ENCODE measurements around the gene TMEM63B. TPM values are rescaled to one million over a fixed set of nuclear protein-coding genes. Genes with fewer than 3 reads are reported as not detected.

TMEM63B gene
- total and polyA plus RNA-seq, 2 of the 8 experiments (the other 6 are each of a cell fraction or from before 2014, with no cell fraction given), result 61.1 to 96.8 TPM

DNA sequence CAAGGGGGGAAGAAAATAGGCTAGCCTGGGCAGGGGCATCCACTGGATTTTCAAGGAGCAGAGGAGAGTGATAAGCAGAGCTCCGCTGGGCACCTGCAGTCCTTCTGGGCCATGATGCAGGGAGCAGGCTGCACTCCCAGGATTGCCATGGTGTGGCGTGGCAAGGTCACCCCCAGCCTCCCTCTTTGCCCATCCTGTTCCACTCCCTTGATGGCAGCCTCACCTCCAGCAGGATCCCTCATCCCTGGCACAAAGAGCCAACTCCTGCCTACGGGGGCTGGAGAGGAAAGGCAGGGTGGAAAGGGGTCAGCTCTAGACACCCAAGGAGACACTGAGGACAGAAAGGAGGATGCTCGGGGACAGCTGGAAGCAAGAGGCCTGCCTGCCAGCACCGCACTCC is 67.0 kb downstream of the TMEM63B start:
- Histone ChIP-seq H2BK12ac (ENCODE audit: low read depth, low read length) (peak overlapping the region; percentile 22; the same call in 1 of the 2 replicates), H3K4me2 (ENCODE audit: insufficient read depth in 1 of 2, low read depth in 2 of 2, low read length in 2 of 2) (no peak overlapping the region), H4K8ac (ENCODE audit: extremely low read depth, insufficient read depth, low read length) (no peak overlapping the region), H3K27me3 (replicated peaks in 1 of 4; ENCODE audit: control insufficient read depth in 3 of 4, extremely low read depth in 1 of 4, insufficient read depth in 3 of 4, low read length in 3 of 4) (no peaks in the 10 kb centered on the region; a peak in 1 of 7 replicates), H3K36me3 (ENCODE audit: control insufficient read depth in 2 of 4, insufficient read depth in 4 of 4, low read length in 3 of 4) (no peaks in the 10 kb centered on the region), H2AFZ (ENCODE audit: low read length) (no peak overlapping the region), H4K20me1 (replicated peaks in 1 of 2; ENCODE audit: control insufficient read depth in 1 of 2, insufficient read depth in 2 of 2, low read length in 2 of 2) (no peaks in the 10 kb centered on the region), H3K9ac (replicated peaks in 1 of 4; ENCODE audit: extremely low read depth in 1 of 4, low read depth in 3 of 4, low read length in 3 of 4) (no peak overlapping the region), H3K18ac (ENCODE audit: extremely low read depth, low read length) (no peak overlapping the region), H3K23me2 (ENCODE audit: low read depth, low read length) (peaks cover 3% of the 10 kb centered on the region; the same call in 1 of the 2 replicates), H3K79me2 (ENCODE audit: control insufficient read depth in 1 of 2, insufficient read depth in 2 of 2, low read length in 2 of 2) (no peaks in the 10 kb centered on the region), H3K56ac (replicated peaks; ENCODE audit: insufficient read length, low read depth, low read length) (no peak overlapping the region), H2BK15ac (ENCODE audit: low read length) (peak overlapping the region; percentile 74; the same call in 1 of the 2 replicates), H4K91ac (replicated peaks; ENCODE audit: insufficient read length, low read length) (no peak overlapping the region), H3K14ac (ENCODE audit: insufficient read length) (no peak overlapping the region), H4K5ac (ENCODE audit: insufficient read length, low read depth, low read length) (no peak overlapping the region), H2AK5ac (ENCODE audit: low read depth, low read length) (no peak overlapping the region), H2BK20ac (ENCODE audit: low read length) (no peak overlapping the region), H3K9me3 (ENCODE audit: insufficient read depth in 2 of 2, low read depth in 1 of 2, low read length in 1 of 2) (no peaks in the 10 kb centered on the region), H3K23ac (ENCODE audit: insufficient read length) (no peak overlapping the region), H2BK120ac (replicated peaks; ENCODE audit: low read depth, low read length) (no peak overlapping the region), H3K4me3 (ENCODE audit: extremely low read depth in 1 of 4, insufficient read depth in 2 of 4, low read depth in 3 of 4, low read length in 4 of 4) (no peak overlapping the region), H3K79me1 (ENCODE audit: low read depth, low read length) (no peaks in the 10 kb centered on the region), H3K4me1 (replicated peaks in 1 of 4; ENCODE audit: control insufficient read depth in 3 of 4, insufficient read depth in 4 of 4, low read length in 3 of 4) (peaks cover 4 to 8% (median 4%) of the 10 kb centered on the region in 4 experiments; a peak in 6 of 7 replicates), H2BK5ac (ENCODE audit: low read depth, low read length) (0 out of 2 replicates have a peak overlapping the region, but pooled peaks have one; percentile 49), H3K4ac (replicated peaks; ENCODE audit: insufficient read length, low read depth, low read length) (no peak overlapping the region), H3K27ac (ENCODE audit: low read depth, low read length) (no peak overlapping the region)
- ChIA-PET CTCF (ENCODE audit: partially characterized antibody) (interaction anchor here (0.9 to 4.1 kb wide), 5 partner anchors 8 to 145 kb away, joined by 5 to 21 read pairs (median 7); no protein-coding TSS in a partner anchor), POLR2A (ENCODE audit: partially characterized antibody) (interaction anchor here (0.9 to 2.8 kb wide), 8 partner anchors 10 to 52 kb away, joined by 3 to 26 read pairs (median 6); partner anchors contain the start of genes HSP90AB1 and SLC29A1)
- 80% methylated on average over 5 of the region's 5 CpGs; no CpG with 5 or more reads in 1 of the 2 experiments for WGBS, 2 experiments (ENCODE audit: extremely low coverage in 1 of 2, insufficient coverage in 1 of 2, insufficient read length in 1 of 2, insufficient replicate concordance in 2 of 2, low coverage in 1 of 2, low lambda C conversion rate in 2 of 2, missing lambda C conversion rate in 1 of 2)
- DNase-seq (ENCODE audit: low read depth in 1 of 2, low spot score in 2 of 2) (no peak), FAIRE-seq (no peak)
- TF ChIP-seq TCF12 (IDR thresholded peaks at IDR 0.05; ENCODE audit: low read depth, low read length), result no peak
- no peak for TF ChIP-seq TAF7 (optimal IDR thresholded peaks at IDR 0.05; ENCODE audit: borderline replicate concordance, low read depth, low read length)
- TF ChIP-seq EGR1 (IDR thresholded peaks at IDR 0.05; ENCODE audit: borderline replicate concordance, low read depth, low read length), result no peak
- TF ChIP-seq, protein P1, sequence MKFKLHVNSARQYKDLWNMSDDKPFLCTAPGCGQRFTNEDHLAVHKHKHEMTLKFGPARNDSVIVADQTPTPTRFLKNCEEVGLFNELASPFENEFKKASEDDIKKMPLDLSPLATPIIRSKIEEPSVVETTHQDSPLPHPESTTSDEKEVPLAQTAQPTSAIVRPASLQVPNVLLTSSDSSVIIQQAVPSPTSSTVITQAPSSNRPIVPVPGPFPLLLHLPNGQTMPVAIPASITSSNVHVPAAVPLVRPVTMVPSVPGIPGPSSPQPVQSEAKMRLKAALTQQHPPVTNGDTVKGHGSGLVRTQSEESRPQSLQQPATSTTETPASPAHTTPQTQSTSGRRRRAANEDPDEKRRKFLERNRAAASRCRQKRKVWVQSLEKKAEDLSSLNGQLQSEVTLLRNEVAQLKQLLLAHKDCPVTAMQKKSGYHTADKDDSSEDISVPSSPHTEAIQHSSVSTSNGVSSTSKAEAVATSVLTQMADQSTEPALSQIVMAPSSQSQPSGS (IDR thresholded peaks at IDR 0.05; ENCODE audit: low read length), result no peak

Data from H1 (cell line).